ES-I3 (cell line): ENCODE data around the gene TMTC3.

ENCODE experiments used
- H3K36me3 ChIP-seq: 2 replicates; pipeline ENCODE4 v1.6.1; 2013; ENCODE audit warnings: mild to moderate bottlenecking, low read length, control low read depth, moderate library complexity; ENCODE audit not compliant: insufficient read depth
- H3K4me1 ChIP-seq: 2 replicates; pipeline ENCODE4 v1.6.1; 2013; ENCODE audit warnings: mild to moderate bottlenecking, control low read depth, low read length; ENCODE audit not compliant: insufficient read depth
- H3K9ac ChIP-seq: 2 replicates; pipeline ENCODE4 v1.6.1; 2013; ENCODE audit warnings: low read depth, mild to moderate bottlenecking, low read length, moderate library complexity
- H3K9me3 ChIP-seq: 2 replicates; pipeline ENCODE4 v1.6.1; 2013; ENCODE audit warnings: mild to moderate bottlenecking, low read length, moderate library complexity; ENCODE audit not compliant: control insufficient read depth, insufficient read depth

TMTC3 gene

DNA sequence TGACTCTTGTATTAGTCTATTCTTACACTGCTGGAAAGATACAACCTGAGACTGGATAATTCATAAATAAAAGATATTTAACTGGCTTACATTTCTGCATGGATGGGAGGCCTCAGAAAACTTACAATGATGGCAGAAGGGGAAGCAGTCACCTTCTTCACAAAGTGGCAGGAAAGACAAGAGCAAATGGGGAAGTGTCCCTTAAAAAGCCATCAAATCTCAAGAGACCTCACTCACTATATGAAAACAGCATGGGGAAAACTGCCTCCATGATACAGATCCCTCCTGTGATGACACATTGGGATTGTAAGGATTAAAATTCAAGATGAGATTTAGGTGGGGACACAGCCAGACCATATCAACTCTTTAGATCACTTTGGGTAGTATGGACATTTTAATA, 83.7 kb downstream of the TMTC3 start:
- Histone ChIP-seq H3K4me1 (peaks cover 12% of the 10 kb centered on the region), H3K36me3 (no peaks in the 10 kb centered on the region), H3K9me3 (no peaks in the 10 kb centered on the region; the same call in 1 of the 2 replicates), H3K9ac (no peak overlapping the region)

DNA sequence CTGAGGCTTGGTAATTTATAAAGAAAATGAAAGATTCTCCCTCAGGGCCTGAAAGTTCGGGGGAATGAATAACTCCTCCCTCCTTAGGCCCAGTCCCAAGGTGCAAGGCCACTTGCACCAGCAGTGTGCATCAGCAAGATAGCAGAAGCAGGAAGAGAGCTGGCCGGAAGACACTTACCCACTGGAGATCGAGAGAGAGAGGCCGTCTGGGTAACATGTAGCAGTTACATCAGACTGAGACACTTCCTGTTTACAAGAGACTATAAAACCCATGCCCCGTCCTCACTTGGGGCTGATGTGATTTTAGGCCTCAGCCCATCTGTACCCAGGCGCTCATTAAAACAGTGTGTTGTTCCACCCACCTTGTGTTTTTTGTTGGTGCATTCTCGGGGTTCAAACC, 85.2 kb downstream of the TMTC3 start:
- Histone ChIP-seq H3K36me3 (no peaks in the 10 kb centered on the region), H3K9ac (no peak overlapping the region), H3K4me1 (peaks cover 12% of the 10 kb centered on the region), H3K9me3 (no peaks in the 10 kb centered on the region)

DNA sequence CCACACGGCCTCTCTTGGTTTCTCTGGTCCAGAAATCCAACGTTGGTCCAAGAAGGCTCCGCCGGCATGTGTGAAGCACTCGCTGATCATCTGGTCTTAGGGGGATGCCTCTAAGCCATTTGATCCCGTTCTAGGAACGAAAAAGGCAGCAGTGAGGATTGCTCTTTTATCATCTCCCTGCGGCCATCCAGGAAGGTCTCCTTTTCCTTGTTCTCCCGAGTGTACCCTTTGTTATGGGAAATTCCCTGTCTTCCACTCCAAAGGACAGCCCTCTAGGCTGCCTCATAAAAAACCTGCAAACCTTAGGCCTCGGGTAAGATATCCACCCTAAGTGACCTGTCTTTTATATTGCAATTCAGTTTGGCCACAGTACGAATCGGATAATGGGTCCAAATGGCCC, 85.8 kb downstream of the TMTC3 start:
- Histone ChIP-seq H3K36me3 (no peaks in the 10 kb centered on the region), H3K9ac (no peak overlapping the region), H3K9me3 (no peaks in the 10 kb centered on the region), H3K4me1 (peaks cover 12% of the 10 kb centered on the region)

DNA sequence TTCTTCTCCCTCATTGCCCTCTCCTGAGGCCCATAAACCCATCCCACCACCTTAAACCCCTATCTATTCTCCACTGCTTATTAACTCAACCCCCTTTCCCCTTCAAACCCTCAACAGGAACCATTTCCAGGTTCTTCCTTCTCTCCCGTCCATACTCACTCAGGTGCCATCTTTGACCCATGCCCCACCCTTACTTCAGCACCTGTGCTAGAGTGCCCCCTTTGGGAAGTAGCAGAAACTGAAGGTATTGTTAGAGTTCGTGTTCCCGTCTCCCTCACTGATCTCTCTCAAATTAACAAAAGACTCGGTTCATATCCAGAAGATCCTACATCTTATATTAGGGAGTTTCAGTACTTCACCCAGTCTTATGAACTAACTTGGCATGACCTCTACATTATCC, 86.6 kb downstream of the TMTC3 start:
- Histone ChIP-seq H3K36me3 (no peaks in the 10 kb centered on the region), H3K4me1 (peaks cover 12% of the 10 kb centered on the region), H3K9me3 (no peaks in the 10 kb centered on the region), H3K9ac (no peak overlapping the region)

DNA sequence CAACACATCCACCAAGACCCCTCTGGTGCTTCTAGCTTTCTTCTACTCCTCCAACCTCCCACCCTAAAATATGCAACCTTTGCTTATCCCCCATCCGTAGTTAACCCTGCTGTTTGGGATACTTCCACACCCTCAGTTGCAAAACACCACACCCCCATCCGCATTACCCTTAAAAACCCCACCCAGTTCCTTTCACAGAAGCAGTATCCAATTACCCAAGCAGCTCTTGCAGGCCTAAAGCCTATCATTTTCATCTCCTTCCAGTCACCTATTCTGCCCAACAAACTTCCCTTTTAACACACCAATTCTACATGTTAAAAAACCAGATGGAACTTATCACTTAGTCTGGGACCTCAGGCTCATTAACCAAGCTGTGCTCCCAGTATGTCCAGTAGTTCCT, 88.2 kb downstream of the TMTC3 start:
- H3K4me1 ChIP-seq, result peaks cover 12% of the 10 kb centered on the region
- no peaks in the 10 kb centered on the region for H3K36me3 ChIP-seq
- no peak overlapping the region for H3K9ac ChIP-seq
- H3K9me3 ChIP-seq, result no peaks in the 10 kb centered on the region

DNA sequence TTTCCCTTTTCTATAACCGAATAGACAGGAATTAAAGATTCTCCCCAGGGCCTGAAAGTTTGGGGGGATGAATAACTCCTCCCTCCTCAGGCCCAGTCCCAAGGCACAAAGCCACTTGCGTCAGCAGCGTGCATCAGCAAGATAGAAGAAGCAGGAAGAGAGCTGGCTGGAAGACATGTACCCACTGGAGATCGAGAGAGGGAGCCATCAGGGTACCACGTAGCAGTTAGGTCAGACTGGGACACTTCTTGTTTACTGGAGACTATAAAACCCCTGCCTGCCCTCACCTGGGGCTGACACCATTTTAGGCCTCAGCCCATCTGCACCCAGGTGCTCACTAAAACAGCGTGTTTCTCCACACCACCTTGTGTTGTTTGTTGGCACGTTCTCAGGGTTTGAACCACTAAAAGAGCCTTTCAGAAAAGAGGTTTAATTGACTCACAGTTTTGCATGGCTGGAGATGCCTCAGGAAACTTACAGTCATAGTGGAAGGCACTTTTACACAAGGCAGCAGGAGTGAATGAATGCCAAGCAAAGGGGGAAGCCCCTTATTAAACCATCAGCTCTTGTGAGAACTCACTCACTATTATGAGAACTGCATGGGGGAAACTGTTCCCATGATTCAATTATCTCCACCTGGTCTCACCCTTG, 93.2 kb downstream of the TMTC3 start:
- no peaks in the 10 kb centered on the region for H3K9me3 ChIP-seq
- H3K4me1 ChIP-seq, result no peaks in the 10 kb centered on the region
- no peaks in the 10 kb centered on the region for H3K36me3 ChIP-seq
- no peak overlapping the region for H3K9ac ChIP-seq

DNA sequence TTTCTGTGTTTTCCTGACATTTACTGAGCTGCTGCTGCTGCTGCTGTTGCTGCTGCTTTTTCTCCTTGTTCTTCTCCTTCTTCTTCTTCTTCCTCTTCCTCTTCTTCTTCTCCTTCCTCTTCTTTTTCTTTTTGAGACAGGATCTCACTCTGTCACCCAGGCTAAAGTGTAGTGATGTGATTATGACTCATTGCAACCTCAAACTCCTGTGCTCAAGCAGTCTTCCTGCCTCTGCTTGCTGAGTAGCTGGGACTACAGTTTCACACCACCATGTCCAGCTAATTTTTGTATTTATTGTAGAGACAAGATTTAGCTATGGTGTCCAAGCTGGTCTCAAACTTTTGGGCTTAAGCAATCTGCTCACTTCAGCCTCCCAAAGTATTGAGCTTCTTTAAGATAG, 95.8 kb downstream of the TMTC3 start:
- Histone ChIP-seq H3K9ac (no peak overlapping the region), H3K36me3 (no peaks in the 10 kb centered on the region), H3K9me3 (no peaks in the 10 kb centered on the region), H3K4me1 (no peaks in the 10 kb centered on the region)

DNA sequence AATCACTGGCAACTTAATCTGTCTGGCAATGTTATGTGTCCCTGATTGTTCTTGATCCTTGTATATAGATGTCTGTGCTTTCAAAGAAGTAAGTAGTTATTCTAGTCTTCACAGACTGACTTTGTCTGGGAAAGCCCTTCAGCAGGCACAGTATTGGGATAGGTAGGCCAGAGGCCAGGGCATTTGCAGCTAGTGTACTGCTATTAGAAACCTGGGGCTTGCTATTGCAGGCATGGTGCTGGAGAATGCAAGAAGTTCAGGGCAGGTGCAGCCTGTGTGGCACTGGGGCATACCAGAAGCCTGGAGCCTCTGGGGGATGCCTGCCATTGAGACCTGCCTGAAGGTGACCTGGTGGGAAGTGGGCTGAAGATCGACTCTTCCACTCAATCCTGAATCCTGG, 96.3 kb downstream of the TMTC3 start:
- no peaks in the 10 kb centered on the region for H3K36me3 ChIP-seq
- H3K9me3 ChIP-seq, result no peaks in the 10 kb centered on the region
- H3K9ac ChIP-seq, result no peak overlapping the region
- no peaks in the 10 kb centered on the region for H3K4me1 ChIP-seq

DNA sequence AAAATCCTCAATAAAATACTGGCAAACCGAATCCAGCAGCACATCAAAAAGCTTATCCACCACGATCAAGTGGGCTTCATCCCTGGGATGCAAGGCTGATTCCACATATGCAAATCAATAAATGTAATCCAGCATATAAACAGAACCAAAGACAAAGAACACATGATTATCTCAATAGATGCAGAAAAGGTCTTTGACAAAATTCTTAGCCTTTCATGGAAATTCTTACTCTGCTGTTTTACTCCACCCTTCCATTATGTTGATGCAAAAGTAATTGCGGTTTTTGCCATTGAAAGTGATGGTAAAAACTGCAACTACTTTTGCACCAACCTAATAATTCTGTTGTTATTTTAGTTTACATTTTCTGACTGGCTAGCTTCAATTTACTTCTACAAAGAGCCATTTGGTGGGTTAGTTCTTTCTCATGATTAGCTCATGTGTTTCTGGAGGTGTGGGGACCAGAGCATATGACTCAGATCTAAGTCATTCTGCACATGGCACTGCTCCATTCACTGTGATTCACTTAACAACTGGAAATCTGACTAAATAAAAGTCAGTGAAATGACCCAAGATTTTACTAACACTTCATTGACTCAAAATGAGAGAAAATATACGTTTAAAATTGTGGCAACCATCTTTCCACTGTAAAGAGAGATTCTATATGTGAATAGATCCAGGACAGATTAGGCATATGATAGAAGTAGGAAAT, 99.9 kb downstream of the TMTC3 start:
- Histone ChIP-seq H3K9ac (no peak overlapping the region), H3K4me1 (peaks cover 9% of the 10 kb centered on the region), H3K36me3 (no peaks in the 10 kb centered on the region), H3K9me3 (no peaks in the 10 kb centered on the region)

DNA sequence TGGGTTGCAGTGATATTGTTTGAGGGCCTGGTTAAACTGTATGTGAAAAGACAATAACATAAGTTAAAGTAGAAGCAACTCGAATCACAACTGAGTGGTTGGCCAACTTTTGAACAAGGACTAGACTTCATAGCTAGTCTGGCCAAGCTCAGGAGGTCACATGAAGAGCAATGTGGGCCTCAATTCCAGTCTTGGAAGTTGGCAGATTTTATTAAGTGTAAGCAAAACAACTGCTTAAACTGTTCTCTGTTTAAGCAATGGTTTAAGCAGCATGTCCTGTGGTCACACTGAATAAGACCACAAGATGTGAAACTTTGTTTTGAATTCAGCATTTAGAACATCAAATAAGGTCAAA, 100.4 kb downstream of the TMTC3 start:
- Histone ChIP-seq H3K9me3 (no peaks in the 10 kb centered on the region), H3K36me3 (no peaks in the 10 kb centered on the region), H3K9ac (no peak overlapping the region), H3K4me1 (peaks cover 14% of the 10 kb centered on the region)

DNA sequence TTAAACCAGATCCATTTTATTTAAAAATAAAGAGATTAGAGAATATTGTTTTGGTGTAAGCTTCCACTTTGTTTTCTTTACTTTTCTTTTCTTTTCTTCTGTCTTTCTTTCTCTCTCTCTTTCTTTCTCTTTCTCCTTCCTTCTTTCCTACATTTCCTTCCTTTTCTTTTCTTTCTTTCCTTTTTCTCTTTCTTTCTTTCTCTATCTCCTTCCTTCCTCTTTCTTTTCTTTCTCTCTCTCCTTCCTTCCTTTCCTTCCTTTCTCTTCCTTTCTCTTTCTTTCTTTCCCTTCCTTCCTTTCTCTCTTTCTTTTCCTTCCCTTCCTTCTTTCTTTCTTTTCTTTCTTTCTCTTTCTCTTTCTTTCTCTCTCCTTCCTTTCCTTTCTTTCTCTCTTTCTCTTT, 100.8 kb downstream of the TMTC3 start:
- no peaks in the 10 kb centered on the region for H3K36me3 ChIP-seq
- H3K9me3 ChIP-seq, result no peaks in the 10 kb centered on the region
- peaks cover 14% of the 10 kb centered on the region for H3K4me1 ChIP-seq
- H3K9ac ChIP-seq, result no peak overlapping the region

DNA sequence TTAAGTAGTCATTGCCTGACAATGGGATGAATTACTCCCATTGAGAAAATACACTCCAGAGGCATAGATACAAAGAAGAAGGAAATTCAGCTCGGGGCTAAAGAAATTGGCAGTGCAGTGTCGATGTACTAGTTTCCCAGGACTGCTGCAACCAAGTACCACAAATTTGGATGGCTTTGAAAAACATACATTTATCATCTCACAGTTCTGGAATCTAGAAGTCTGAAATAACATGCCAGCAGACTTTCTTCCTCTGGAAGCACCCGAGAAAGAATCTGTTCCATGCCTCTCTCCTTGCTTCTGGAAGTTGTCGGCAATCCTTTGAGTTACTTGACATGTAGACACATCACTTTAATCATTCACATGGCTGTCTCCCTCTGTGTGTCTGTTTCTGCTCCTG, 101.9 kb downstream of the TMTC3 start:
- H3K36me3 ChIP-seq, result no peaks in the 10 kb centered on the region
- peaks cover 19% of the 10 kb centered on the region for H3K4me1 ChIP-seq
- no peaks in the 10 kb centered on the region for H3K9me3 ChIP-seq
- H3K9ac ChIP-seq, result no peak overlapping the region

DNA sequence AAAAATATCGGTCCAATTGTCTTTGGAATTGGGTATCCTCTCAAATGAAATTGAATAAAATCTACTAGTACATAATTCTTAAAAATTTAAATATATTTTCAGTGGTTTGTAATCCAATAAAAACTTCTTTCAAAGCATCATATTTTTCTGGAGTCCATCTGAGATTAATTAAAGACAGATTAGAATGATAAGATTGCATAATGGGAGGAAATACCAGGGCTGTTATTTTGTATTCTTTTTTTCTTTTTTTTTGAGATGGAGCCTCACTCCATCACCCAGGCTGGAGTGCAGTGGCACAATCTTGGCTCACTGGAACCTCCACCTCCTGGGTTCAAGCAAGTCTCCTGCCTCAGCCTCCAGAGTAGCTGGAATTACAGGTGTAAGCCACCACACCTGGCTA, 103.8 kb downstream of the TMTC3 start:
- Histone ChIP-seq H3K9ac (no peak overlapping the region), H3K36me3 (no peaks in the 10 kb centered on the region), H3K9me3 (no peaks in the 10 kb centered on the region), H3K4me1 (peaks cover 19% of the 10 kb centered on the region)

DNA sequence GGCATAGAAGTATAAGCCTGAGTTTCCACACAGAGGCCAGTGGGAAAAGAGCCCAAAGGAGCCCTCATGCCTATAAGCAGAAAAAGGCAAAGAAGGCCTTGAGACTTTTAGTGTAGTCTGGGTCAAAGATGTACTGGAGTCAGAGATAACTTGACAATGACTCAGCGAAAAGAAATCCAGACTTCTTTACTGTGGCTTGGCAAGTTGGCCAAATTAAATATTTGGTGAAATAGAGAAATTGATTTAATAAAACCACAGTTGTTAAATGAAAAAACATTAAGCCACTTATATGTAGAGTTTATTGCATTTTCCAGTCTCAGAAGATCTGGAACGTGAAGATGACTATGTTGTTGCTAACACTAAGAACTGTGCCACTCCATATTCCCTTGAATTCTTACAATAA, 105.1 kb downstream of the TMTC3 start:
- H3K4me1 ChIP-seq, result peaks cover 19% of the 10 kb centered on the region
- H3K36me3 ChIP-seq, result no peaks in the 10 kb centered on the region
- H3K9ac ChIP-seq, result no peak overlapping the region
- no peaks in the 10 kb centered on the region for H3K9me3 ChIP-seq

DNA sequence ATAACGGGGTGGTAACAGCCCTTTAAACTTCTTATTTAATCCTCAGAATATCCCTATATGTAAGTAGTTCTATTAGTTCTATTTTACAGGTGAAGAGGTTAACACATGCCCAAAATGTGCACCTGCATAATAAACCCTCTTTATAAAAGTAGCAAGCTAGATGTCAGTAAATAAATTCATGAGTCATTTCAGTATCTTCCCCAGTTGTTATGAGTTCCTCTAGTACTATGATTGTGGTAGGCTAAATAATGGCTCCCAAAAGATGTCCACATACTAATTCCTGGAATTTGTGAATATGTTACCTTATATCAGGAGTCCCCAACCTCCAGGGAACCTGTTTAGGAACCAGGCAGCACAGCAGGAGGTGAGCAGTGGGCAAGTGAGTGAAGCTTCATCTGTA, 106.5 kb downstream of the TMTC3 start:
- peaks cover 19% of the 10 kb centered on the region for H3K4me1 ChIP-seq
- no peaks in the 10 kb centered on the region for H3K36me3 ChIP-seq
- no peaks in the 10 kb centered on the region for H3K9me3 ChIP-seq
- H3K9ac ChIP-seq, result no peak overlapping the region
